Breast epithelium (tissue), 3 donors: ENCODE data around the gene ZNF653.

Experiments
- POLR2A ChIP-seq: fragments of 450-650 bp; IDR thresholded peaks from one replicate; pipeline ENCODE4 v1.6.1; 2016; ENCODE audit warnings: antibody characterized with exemption, mild to moderate bottlenecking, moderate library complexity
- POLR2AphosphoS5 ChIP-seq, 3 donors: sonication (generic); formaldehyde crosslinking; IDR thresholded peaks; one replicate each; pipeline ENCODE4 v1.6.1; 2017; ENCODE audit warnings: antibody characterized with exemption in 3 of 3
- TF ChIP-seq, protein P1 (sequence below), 3 donors: fragments of 450-650 bp; IDR thresholded peaks; one replicate each; pipeline ENCODE4 v1.5.1; 2016 to 2017; ENCODE audit warnings: antibody characterized with exemption in 3 of 3, mild to moderate bottlenecking in 3 of 3, moderate library complexity in 3 of 3

DNA sequence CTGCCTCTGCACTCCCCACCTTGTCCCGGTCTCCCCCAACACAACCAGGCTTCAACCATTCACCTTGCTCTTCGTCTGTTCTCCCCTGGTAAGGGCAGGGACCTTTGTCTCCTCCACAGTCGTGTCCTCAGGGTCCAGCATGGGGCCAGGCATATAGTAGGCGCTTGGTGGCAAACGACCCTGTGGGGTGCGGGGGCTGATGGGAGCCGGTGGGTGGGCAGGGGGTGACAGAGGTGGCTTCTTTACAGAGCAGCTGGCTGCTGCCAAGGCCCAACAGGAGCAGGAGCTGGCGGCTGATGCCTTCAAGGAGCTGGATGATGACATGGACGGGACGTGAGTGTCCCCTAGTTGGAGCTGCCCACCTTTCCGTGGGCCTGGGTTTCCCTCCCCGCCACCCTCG lies 60.5 kb downstream of the ZNF653 start:
- TF ChIP-seq, protein P1, sequence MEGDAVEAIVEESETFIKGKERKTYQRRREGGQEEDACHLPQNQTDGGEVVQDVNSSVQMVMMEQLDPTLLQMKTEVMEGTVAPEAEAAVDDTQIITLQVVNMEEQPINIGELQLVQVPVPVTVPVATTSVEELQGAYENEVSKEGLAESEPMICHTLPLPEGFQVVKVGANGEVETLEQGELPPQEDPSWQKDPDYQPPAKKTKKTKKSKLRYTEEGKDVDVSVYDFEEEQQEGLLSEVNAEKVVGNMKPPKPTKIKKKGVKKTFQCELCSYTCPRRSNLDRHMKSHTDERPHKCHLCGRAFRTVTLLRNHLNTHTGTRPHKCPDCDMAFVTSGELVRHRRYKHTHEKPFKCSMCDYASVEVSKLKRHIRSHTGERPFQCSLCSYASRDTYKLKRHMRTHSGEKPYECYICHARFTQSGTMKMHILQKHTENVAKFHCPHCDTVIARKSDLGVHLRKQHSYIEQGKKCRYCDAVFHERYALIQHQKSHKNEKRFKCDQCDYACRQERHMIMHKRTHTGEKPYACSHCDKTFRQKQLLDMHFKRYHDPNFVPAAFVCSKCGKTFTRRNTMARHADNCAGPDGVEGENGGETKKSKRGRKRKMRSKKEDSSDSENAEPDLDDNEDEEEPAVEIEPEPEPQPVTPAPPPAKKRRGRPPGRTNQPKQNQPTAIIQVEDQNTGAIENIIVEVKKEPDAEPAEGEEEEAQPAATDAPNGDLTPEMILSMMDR (IDR thresholded peaks at IDR 0.05), result no peak
- no peak for TF ChIP-seq POLR2AphosphoS5 (IDR thresholded peaks at IDR 0.05)
- TF ChIP-seq POLR2A, result no peak
